Uterus (tissue), 2 donors: ENCODE results near the gene SLF1.

Source experiments
- POLR2A ChIP-seq, 2 donors: fragments of 450-650 bp; IDR thresholded peaks; one replicate each; pipeline ENCODE4 v1.6.1; 2016; ENCODE audit warnings: antibody characterized with exemption in 2 of 2, mild to moderate bottlenecking in 1 of 2, moderate library complexity in 1 of 2
- TF ChIP-seq, protein P1 (sequence below), 4 experiments: fragments of 200-600 bp in 2 of 4; fragments of 450-650 bp in 2 of 4; sonication (generic) in 2 of 4; IDR thresholded peaks; one replicate each; pipeline ENCODE4 v1.5.1; 2016 to 2019; ENCODE audit warnings: antibody characterized with exemption in 4 of 4, mild to moderate bottlenecking in 2 of 4, moderate library complexity in 1 of 4

DNA sequence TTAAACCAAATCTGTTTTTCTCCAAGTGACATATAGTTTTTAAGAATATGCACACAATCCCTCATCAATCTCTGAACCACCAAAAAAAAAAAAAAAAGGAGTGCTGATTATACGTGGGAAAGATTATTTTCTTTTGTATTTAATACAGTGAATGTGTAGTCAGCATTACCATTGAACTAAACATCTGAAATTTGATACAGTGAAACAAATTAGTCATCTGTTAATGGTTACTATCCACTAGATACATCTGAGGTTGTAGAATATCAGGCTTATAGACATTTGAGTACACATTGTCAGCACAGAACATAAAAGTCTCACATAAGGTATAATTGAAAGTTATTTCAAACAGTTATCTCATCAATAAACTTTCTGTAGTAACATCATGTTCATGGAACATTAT lies 87.0 kb downstream of the SLF1 start:
- TF ChIP-seq, protein P1, sequence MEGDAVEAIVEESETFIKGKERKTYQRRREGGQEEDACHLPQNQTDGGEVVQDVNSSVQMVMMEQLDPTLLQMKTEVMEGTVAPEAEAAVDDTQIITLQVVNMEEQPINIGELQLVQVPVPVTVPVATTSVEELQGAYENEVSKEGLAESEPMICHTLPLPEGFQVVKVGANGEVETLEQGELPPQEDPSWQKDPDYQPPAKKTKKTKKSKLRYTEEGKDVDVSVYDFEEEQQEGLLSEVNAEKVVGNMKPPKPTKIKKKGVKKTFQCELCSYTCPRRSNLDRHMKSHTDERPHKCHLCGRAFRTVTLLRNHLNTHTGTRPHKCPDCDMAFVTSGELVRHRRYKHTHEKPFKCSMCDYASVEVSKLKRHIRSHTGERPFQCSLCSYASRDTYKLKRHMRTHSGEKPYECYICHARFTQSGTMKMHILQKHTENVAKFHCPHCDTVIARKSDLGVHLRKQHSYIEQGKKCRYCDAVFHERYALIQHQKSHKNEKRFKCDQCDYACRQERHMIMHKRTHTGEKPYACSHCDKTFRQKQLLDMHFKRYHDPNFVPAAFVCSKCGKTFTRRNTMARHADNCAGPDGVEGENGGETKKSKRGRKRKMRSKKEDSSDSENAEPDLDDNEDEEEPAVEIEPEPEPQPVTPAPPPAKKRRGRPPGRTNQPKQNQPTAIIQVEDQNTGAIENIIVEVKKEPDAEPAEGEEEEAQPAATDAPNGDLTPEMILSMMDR (IDR thresholded peaks at IDR 0.05) = no peak
- no peak for TF ChIP-seq POLR2A (IDR thresholded peaks at IDR 0.05)
